NCI-H187 (cell line): ENCODE results near the gene CGRRF1.

Experiments used
- DNase-seq, 2 experiments: peaks; one replicate each; lab custom pipeline; 2025; lab: John Stamatoyannopoulos, UW

The CGRRF1 gene

DNA sequence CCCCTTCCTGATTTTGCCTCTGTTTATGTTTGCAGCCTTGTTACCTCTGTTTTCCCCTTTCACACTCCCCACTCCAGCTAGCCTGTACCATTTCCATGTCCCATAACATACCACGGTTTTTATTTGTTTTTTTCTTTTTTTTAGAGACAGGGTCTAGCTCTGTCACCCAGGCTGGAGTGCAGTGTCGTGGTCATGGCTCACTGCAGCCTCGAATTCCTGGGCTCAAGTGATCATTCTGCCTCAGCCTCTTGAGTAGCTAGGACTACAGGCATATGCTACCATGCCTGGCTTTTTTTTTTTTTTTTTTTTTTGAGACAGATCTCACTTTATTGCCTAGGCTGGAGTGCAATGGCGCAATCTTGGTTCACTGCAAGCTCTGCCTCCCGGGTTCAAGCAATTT, 38.8 kb downstream of the CGRRF1 start:
- DNase-seq = no peak

DNA sequence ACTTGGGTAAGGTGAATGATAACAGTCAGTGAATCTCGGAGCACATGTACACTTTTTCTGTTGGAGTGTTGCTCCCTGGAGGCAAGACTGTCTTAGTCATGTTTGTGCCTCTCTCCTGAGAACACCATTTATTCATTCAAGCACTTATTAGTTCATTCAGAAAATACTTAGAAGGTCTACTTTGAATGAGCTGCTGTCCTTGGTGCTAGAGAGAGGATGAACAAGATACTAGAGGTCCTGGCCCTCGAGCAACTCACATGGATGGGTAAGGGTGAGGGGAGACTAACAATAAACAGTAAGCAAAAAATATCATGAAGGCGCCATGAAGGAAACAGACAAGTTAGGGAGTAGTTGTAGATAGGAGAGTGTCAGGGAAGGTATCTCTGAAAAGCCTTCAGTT, 40.2 kb downstream of the CGRRF1 start:
- no peak for DNase-seq

- DNase-seq = no peak
These were observed 40.8 kb downstream of the CGRRF1 start for GRCh38 chr14:54550514-54550913.

- no peak for DNase-seq
These were observed 44.7 kb downstream of the CGRRF1 start for GRCh38 chr14:54554401-54554800.

DNA sequence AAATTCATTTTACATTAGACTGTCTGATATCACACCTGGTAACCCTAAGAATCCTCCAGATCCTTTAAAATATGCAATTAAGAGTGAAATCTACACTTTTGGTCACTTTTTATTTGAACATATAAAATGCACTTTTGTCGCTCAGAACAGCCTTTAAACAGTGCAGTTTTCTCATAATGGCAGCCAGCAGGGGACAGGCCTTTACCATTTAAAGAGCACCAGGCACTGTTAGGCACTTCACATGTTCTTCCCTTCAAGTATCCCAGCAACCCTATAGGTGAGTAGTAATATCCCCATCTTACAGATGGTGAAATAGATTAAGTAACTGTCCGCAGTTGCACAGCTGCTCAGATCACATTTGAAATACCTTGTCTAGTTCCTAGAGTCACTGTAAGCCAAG, 45.9 kb downstream of the CGRRF1 start:
- no peak for DNase-seq

DNA sequence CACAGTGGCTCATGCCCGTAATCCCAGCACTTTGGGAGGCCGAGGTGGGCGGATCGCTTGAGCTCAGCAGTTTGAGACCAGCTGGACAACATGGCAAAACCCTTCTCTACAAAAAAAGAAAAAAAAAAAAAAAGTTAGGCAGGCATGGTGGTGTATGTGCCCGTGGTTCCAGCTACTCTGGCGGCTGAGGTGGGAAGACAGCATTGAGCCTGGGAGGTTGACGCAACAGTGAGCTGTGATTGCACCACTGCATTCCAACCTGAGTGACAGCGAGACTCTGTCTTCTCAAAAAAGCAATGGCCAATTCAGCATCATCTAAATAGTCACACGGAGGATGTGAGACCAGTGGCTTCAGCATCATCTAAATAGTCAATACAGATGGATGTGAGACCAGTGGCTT, 46.8 kb downstream of the CGRRF1 start:
- no peak for DNase-seq

DNA sequence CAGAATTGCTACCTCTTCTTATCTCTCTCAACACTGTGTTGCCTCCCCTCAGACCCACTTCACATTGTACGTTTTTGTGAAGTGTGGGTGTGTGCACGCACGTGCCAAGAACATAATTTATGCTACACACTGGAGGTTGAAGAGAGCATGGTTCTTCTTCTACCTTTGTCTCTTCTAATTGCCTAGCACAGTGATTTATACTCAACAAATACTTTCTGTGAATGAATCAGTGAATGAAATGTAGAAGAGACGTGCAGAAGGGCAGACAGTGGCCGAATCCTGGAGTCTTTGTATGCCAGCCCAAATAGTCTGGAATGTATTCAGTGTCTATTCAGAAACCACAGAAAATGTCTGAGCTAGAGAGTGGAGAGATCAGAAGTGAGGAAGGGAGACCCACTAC, 52.6 kb downstream of the CGRRF1 start:
- DNase-seq = peak; percentile 35 to 47

- DNase-seq = no peak
These were observed 54.6 kb downstream of the CGRRF1 start for GRCh38 chr14:54564071-54564867.

DNA sequence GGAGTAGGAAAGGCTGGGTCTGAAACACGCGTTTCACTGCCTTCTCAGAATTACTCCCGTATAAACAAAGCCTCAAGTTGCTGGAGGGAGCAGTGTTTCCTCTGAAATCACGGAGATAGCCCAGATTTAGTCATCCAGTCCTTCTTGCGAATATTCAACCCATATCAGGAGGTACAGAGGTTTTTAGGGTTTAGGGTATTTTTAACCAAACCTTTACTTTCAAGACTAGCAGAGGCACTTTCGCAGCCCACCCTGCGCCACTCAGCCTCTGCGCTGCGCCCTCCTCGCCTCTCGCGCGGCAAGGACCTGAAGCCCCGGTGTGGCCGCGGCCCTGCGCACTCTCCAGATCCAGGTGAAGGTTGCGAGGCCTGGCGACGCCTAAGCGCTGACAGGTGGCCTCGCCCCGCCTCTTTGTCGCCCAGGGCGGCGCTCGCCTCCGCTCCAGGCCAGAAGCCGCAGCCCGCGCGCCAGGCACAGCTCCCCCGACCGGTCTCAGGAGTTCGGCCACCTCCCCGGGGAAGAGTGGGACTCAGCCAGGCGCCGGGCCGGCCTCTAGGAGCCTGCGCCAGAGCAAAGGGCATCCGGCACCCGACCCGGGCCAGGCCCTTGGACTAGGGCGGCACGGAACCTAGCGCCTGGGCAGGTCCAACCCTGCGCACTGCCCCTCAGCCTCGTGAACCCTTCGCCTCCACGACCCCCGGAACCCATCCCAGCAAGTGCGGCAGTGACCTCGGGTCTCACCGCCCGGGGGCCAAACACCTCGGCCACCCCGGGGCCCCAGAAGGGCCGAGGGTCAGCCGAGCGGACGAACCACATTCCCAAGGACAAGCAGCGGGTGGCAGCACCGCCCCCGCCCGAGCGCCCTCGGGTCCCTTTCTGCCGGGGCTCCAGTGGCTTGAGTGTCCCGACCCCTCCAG, 55.4 kb downstream of the CGRRF1 start:
- peak; percentile 63 to 67 for DNase-seq

GRCh38 chr14:54565785-54566409, 56.2 kb downstream of the CGRRF1 start:
- DNase-seq = peak in 1 of 2 experiments; percentile 33

GRCh38 chr14:54566410-54567223, 56.9 kb downstream of the CGRRF1 start, which contains the start of gene SAMD4A:
TSS of gene SAMD4A (plus strand) at chr14:54567128. CDS start at chr14:54567917, 789 bp downstream.
- DNase-seq = peak in 1 of 2 experiments; percentile 28

- DNase-seq = no peak
These were observed 57.5 kb downstream of the CGRRF1 start for GRCh38 chr14:54567224-54567638.

DNA sequence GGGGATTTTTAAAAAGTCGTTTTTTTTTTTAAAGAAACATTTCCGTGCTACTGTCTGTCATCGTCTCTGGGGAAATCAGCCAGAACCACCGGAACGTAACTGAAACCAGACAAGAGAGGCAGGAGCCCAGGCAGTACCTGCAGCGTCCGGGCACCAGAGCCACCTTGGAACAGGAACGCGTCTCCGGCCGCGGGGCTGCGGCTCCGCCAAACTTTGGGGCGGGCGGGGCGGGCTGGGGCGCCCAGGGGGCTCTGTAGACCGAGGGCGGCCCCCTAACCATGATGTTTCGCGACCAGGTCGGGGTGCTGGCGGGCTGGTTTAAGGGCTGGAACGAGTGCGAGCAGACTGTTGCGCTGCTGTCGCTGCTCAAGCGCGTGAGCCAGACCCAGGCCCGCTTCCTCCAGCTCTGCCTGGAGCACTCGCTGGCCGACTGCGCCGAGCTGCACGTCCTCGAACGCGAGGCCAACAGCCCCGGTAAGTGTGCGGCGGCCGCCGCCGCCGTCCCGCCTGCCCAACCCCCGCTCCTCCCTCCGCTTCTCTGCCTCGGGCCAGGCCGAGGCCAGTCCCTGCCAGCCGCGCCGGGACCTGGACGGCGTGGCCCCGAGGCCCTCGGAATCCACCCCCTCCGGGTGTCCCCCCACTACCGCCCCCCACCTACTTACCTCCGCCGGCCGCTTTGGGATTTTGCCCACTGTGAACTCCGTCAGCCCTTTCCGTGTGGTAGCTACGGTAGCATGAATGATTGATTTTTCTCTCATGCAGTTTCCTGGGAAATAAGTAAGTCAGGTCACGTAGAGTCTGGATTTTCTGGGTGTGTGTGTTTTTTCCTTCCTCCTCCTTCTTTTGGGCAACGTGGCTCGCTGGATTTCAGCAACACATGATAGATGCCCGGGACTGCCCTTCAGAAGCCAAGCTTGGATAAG, 58.2 kb downstream of the CGRRF1 start:
- DNase-seq = no peak

- DNase-seq = no peak
These were observed 59.3 kb downstream of the CGRRF1 start for GRCh38 chr14:54568821-54569595.

DNA sequence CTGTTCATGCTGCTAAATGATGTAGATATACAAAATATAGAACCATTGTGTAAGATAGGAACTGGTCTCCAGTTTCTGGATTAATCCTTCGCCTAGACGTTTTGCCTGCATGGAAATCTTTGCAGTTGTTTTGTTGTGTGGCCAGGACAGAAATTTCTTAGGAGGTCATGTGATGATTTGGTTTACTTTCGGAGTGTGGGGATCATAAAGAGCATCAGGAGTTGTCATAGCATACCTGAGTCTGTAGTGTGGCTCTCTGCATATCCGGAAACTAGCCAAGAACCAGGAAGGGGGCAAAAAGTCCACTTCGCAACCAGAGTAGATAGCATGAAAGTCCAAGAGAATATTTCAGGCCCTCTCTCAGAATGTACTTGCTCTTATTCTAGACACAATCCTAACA, 60.3 kb downstream of the CGRRF1 start:
- DNase-seq = no peak

DNA sequence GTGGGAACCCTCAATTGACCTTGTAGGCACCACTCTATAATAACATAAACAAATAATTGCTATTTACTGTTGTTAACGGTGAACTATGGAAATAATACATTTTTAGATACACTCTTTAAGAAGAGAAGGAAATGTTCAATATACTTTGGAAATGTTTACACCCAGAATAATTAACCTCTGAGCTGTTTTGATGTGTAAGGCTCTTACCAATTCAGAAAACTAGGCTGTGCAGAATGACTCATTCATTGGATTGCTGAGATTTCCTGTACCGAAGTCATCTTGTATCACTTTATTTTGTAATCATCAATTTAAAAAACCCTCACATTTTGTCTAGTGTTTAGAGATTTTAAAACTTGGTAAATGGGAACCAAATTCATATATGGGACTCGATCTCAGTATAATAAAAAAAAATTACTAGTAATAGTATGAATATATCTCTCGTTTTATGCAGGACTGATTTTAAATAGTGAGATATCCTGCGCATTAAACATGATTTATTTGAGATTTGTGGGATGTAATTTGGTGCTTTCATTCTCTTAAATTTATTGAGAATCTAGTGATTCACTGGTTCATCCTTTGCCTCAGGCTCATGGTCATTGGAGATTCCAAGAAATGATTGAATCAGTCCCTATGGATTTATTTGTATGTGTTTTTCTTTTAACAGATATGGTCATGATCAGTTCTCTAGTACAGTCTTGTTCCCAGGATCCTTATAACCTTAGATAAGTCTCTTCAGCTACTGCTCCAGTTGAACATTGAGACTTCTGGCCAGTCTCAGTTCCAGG, 61.1 kb downstream of the CGRRF1 start:
- DNase-seq = no peak

DNA sequence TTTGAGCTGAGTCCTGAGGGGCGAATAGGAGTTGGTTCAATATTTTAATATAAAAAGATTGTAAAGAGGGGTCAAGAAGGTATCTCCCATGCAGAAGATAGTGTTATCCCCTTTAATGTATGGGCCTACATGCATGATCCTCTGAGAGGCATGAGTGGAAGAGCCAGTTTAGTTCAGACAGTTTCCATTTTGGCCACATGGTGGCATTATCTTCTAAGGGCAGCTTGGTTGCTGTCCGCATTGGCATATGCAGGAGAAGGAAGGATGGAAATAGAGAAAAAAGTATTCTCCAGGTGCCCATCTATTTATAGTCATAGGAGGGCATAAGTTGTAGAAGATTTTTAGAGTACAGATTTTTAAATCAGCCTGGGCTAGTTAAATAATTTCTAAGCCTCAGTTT, 62.6 kb downstream of the CGRRF1 start:
- DNase-seq = no peak

- no peak for DNase-seq
These were observed 64.8 kb downstream of the CGRRF1 start for GRCh38 chr14:54574528-54574927.

GRCh38 chr14:54577494-54577893, 67.8 kb downstream of the CGRRF1 start:
- no peak for DNase-seq
